ENCODE results near the gene RAB3GAP1. TPM values are rescaled to one million over a fixed set of nuclear protein-coding genes. Genes with fewer than 3 reads are reported as not detected.
A peak's percentile ranks its signal among the peaks of the same experiment; 100 is the strongest.

Gene RAB3GAP1
- total RNA-seq, 2 donors from 2014 or later, result 28.5 to 29.6 TPM

GRCh38 chr2:135037831-135038230 is 14.3 kb upstream of the RAB3GAP1 start:
- H3K4me3 Mint-ChIP-seq, result no peak overlapping the region
- Histone ChIP-seq H3K27ac (ENCODE audit: low read depth, low read length) (no peak overlapping the region), H3K4me3 (ENCODE audit: low read length) (no peak overlapping the region), H3K9ac (ENCODE audit: extremely low read depth, low read length, poor library complexity, severe bottlenecking) (no peak overlapping the region), H3K36me3 (ENCODE audit: control insufficient read depth, insufficient read depth, low read length) (no peaks in the 10 kb centered on the region), H3K27me3 (ENCODE audit: control insufficient read depth, insufficient read depth, low read length, poor library complexity, severe bottlenecking) (no peaks in the 10 kb centered on the region), H3K4me1 (ENCODE audit: control insufficient read depth, insufficient read depth, low read length) (no peaks in the 10 kb centered on the region), H3K9me3 (ENCODE audit: control insufficient read depth, low read length) (no peaks in the 10 kb centered on the region)
- H3K36me3 Mint-ChIP-seq (ENCODE audit: low read depth), result no peaks in the 10 kb centered on the region
- WGBS, 2 experiments (ENCODE audit: insufficient coverage in 1 of 2, insufficient read length in 1 of 2), result 75 to 92% methylated on average over 1 to 3 of the region's 3 CpGs
- H3K9me3 Mint-ChIP-seq, result peaks cover 11% of the 10 kb centered on the region
- no peaks in the 10 kb centered on the region for H3K4me1 Mint-ChIP-seq
- no peak overlapping the region for H3K27ac Mint-ChIP-seq
- DNase-seq, result no peak
- H3K27me3 Mint-ChIP-seq (ENCODE audit: insufficient read depth), result peaks cover 3% of the 10 kb centered on the region
- TF ChIP-seq CTCF (conservative IDR thresholded peaks at IDR 0.05), result no peak

- H3K27me3 Mint-ChIP-seq (ENCODE audit: insufficient read depth), result peaks cover 4% of the 10 kb centered on the region
- Histone ChIP-seq H3K36me3 (ENCODE audit: control insufficient read depth, insufficient read depth, low read length) (no peaks in the 10 kb centered on the region), H3K9ac (ENCODE audit: extremely low read depth, low read length, poor library complexity, severe bottlenecking) (no peak overlapping the region), H3K4me1 (ENCODE audit: control insufficient read depth, insufficient read depth, low read length) (no peaks in the 10 kb centered on the region), H3K4me3 (ENCODE audit: low read length) (no peak overlapping the region), H3K9me3 (ENCODE audit: control insufficient read depth, low read length) (no peaks in the 10 kb centered on the region), H3K27me3 (ENCODE audit: control insufficient read depth, insufficient read depth, low read length, poor library complexity, severe bottlenecking) (no peaks in the 10 kb centered on the region), H3K27ac (ENCODE audit: low read depth, low read length) (no peak overlapping the region)
- H3K9me3 Mint-ChIP-seq, result no peaks in the 10 kb centered on the region
- peak; percentile 57 for DNase-seq
- no peak overlapping the region for H3K27ac Mint-ChIP-seq
- H3K4me3 Mint-ChIP-seq, result no peak overlapping the region
- WGBS, 2 experiments (ENCODE audit: insufficient coverage in 1 of 2, insufficient read length in 1 of 2), result 71% methylated on average over 2 of the region's 2 CpGs; no CpG with 5 or more reads in 1 of the 2 experiments
- TF ChIP-seq CTCF (conservative IDR thresholded peaks at IDR 0.05), result peak; percentile 81
- peaks cover 5% of the 10 kb centered on the region for H3K4me1 Mint-ChIP-seq
- H3K36me3 Mint-ChIP-seq (ENCODE audit: low read depth), result no peaks in the 10 kb centered on the region
Observed at GRCh38 chr2:135043345-135043744, 8.7 kb upstream of the RAB3GAP1 start.

- H3K27ac Mint-ChIP-seq, result no peak within 1 kb of the TSS
- no peak for TF ChIP-seq CTCF (conservative IDR thresholded peaks at IDR 0.05)
- H3K36me3 Mint-ChIP-seq (ENCODE audit: low read depth), result no peaks in the 10 kb centered on the region
- Histone ChIP-seq H3K4me3 (ENCODE audit: low read length) (no peak within 1 kb of the TSS), H3K27ac (ENCODE audit: low read depth, low read length) (no peak within 1 kb of the TSS), H3K4me1 (ENCODE audit: control insufficient read depth, insufficient read depth, low read length) (no peaks in the 10 kb centered on the region), H3K9ac (ENCODE audit: extremely low read depth, low read length, poor library complexity, severe bottlenecking) (no peak within 1 kb of the TSS), H3K27me3 (ENCODE audit: control insufficient read depth, insufficient read depth, low read length, poor library complexity, severe bottlenecking) (no peaks in the 10 kb centered on the region), H3K9me3 (ENCODE audit: control insufficient read depth, low read length) (no peaks in the 10 kb centered on the region), H3K36me3 (ENCODE audit: control insufficient read depth, insufficient read depth, low read length) (no peaks in the 10 kb centered on the region)
- H3K4me3 Mint-ChIP-seq, result no peak within 1 kb of the TSS
- no peaks in the 10 kb centered on the region for H3K9me3 Mint-ChIP-seq
- peaks cover 13% of the 10 kb centered on the region for H3K4me1 Mint-ChIP-seq
- H3K27me3 Mint-ChIP-seq (ENCODE audit: insufficient read depth), result peaks cover 1% of the 10 kb centered on the region
- DNase-seq, result no peak
Observed at GRCh38 chr2:135047300-135047699, 4.8 kb upstream of the RAB3GAP1 start, which contains the start of gene MAP3K19. Gene MAP3K19, minus strand, starts transcription at chr2:135047447. Its CDS starts 22,800 bp downstream, at chr2:135024647.

All from endodermal cell (in vitro differentiated cells).